OCI-LY1 (cell line): ENCODE data around the gene PPP1R14B.

Source experiments
- EZH2 ChIP-seq: fragments of 200-600 bp; sonication (generic), shearing (Covaris generic); IDR thresholded peaks from 2 replicates; pipeline ENCODE4 v1.8.0; 2017; ENCODE audit warnings: borderline replicate concordance, mixed run types, mild to moderate bottlenecking, antibody characterized with exemption, low read length, moderate library complexity, mixed read lengths
- TF ChIP-seq, protein P1 (sequence below): fragments of 200-600 bp; sonication (generic), shearing (Covaris generic); IDR thresholded peaks from 2 replicates; pipeline ENCODE4 v1.5.1; 2017; ENCODE audit warnings: mild to moderate bottlenecking, antibody characterized with exemption, low read length, moderate library complexity, mixed read lengths

- TF ChIP-seq, protein P1, sequence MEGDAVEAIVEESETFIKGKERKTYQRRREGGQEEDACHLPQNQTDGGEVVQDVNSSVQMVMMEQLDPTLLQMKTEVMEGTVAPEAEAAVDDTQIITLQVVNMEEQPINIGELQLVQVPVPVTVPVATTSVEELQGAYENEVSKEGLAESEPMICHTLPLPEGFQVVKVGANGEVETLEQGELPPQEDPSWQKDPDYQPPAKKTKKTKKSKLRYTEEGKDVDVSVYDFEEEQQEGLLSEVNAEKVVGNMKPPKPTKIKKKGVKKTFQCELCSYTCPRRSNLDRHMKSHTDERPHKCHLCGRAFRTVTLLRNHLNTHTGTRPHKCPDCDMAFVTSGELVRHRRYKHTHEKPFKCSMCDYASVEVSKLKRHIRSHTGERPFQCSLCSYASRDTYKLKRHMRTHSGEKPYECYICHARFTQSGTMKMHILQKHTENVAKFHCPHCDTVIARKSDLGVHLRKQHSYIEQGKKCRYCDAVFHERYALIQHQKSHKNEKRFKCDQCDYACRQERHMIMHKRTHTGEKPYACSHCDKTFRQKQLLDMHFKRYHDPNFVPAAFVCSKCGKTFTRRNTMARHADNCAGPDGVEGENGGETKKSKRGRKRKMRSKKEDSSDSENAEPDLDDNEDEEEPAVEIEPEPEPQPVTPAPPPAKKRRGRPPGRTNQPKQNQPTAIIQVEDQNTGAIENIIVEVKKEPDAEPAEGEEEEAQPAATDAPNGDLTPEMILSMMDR = no peak
- TF ChIP-seq EZH2 = no peak
Measured at GRCh38 chr11:64204080-64204440, 42.7 kb downstream of the PPP1R14B start.
